Left lung (tissue), 10 donors: ENCODE results near the gene NMT1. TPM values are rescaled to one million over a fixed set of nuclear protein-coding genes. Genes with fewer than 3 reads are reported as not detected.

Experiments
- ATAC-seq: fragments of 200-7000 bp; cut with Tn5 transposase; one replicate; pipeline ENCODE4 v1.9.1; 2020; ENCODE audit warnings: moderate library complexity
- DNase-seq, 4 donors: peaks; one replicate each; pipeline ENCODE4 v3.0.0-alpha.2; 2013 to 2020
- H3K27ac ChIP-seq, 2 donors: fragments of 200-600 bp; sonication (generic) in 1 of 2; one replicate each; pipeline versions ENCODE4 v1.5.0 to v1.8.0; 2020 to 2021
- H3K27me3 ChIP-seq, 2 donors: fragments of 200-600 bp; sonication (generic) in 1 of 2; one replicate each; pipeline versions ENCODE4 v1.5.0 to v1.8.0; 2020 to 2021
- H3K36me3 ChIP-seq, 2 donors: fragments of 200-600 bp; sonication (generic) in 1 of 2; one replicate each; pipeline versions ENCODE4 v1.5.0 to v1.8.0; 2020 to 2021
- H3K4me1 ChIP-seq, 2 donors: fragments of 200-600 bp; one replicate each; pipeline ENCODE4 v1.8.0; 2021
- H3K4me3 ChIP-seq, 2 donors: fragments of 200-600 bp; sonication (generic) in 1 of 2; one replicate each; pipeline versions ENCODE4 v1.5.0 to v1.8.0; 2020 to 2021; ENCODE audit warnings: mild to moderate bottlenecking in 1 of 2
- H3K9me3 ChIP-seq, 2 donors: fragments of 200-600 bp; sonication (generic) in 1 of 2; one replicate each; pipeline versions ENCODE4 v1.5.0 to v1.8.0; 2020 to 2021
- CTCF ChIP-seq, 2 donors: fragments of 200-600 bp; sonication (generic) in 1 of 2; IDR thresholded peaks; one replicate each; pipeline versions ENCODE4 v1.5.0 to v1.8.0; 2021; ENCODE audit warnings: antibody characterized with exemption in 2 of 2
- intact Hi-C, 2 donors: fragments of 100-400 bp; cut with DNase I; formaldehyde crosslinking; loops; one replicate each; pipeline versions ENCODE4 v1.11.2 to v1.14.2; 2022
- polyA plus RNA-seq, 6 donors: library from polyadenylated mRNA; unstranded; fragments of 120-200 nt; gene quantifications; one replicate each; pipeline ENCODE4 v1.2.1, GENCODE V29; 2013; ENCODE audit not compliant: insufficient read length in 6 of 6
- total RNA-seq, 2 donors: library from RNA; stranded (reverse); fragmentation: NEBNext Ultra II Directional; extraction: Animal tissue kit (Norgen Biotek cat#: 25700); gene quantifications; one replicate each; pipeline ENCODE4 v1.2.1, GENCODE V29; 2021
- donor health status: DM: no; HTN: yes; CAD: no.
- donor health status: DM: no; HTN: no; CAD: no.

NMT1 gene
- total and polyA plus RNA-seq, 8 donors, result 59.8 to 129 (median 69.9) TPM

GRCh38 chr17:45137561-45138305 is 76.6 kb downstream of the NMT1 start:
- H3K4me1 ChIP-seq, result peaks cover 6 to 18% of the 10 kb centered on the region in 2 donors
- ATAC-seq (no peak), DNase-seq (peak in 1 of 4 donors; percentile 20)
- no peak overlapping the region for H3K27ac ChIP-seq
- no peak overlapping the region for H3K4me3 ChIP-seq
- intact Hi-C loops, result loop anchor here (5.0 to 10.0 kb wide), 2 partner anchors 57 to 60 kb away; no protein-coding TSS in a partner anchor
- no peaks in the 10 kb centered on the region for H3K27me3 ChIP-seq
- no peak for TF ChIP-seq CTCF (IDR thresholded peaks at IDR 0.05)
- H3K36me3 ChIP-seq, result no peaks in the 10 kb centered on the region
- no peaks in the 10 kb centered on the region for H3K9me3 ChIP-seq

GRCh38 chr17:45138911-45139532 is 77.9 kb downstream of the NMT1 start:
- ATAC-seq (no peak), DNase-seq (peak in 1 of 4 donors; percentile 66)
- Histone ChIP-seq H3K36me3 (no peaks in the 10 kb centered on the region), H3K9me3 (no peaks in the 10 kb centered on the region), H3K27ac (no peak overlapping the region), H3K4me3 (no peak overlapping the region), H3K4me1 (peaks cover 6 to 25% of the 10 kb centered on the region in 2 donors), H3K27me3 (no peaks in the 10 kb centered on the region)
- intact Hi-C loops, result loop anchor here (5.0 to 10.0 kb wide), 2 partner anchors 56 to 58 kb away; no protein-coding TSS in a partner anchor
- TF ChIP-seq CTCF (IDR thresholded peaks at IDR 0.05), result no peak

GRCh38 chr17:45139533-45139920 is 78.4 kb downstream of the NMT1 start:
- Histone ChIP-seq H3K4me3 (no peak overlapping the region), H3K9me3 (no peaks in the 10 kb centered on the region), H3K4me1 (peaks cover 7 to 30% of the 10 kb centered on the region in 2 donors), H3K36me3 (no peaks in the 10 kb centered on the region), H3K27ac (no peak overlapping the region), H3K27me3 (no peaks in the 10 kb centered on the region)
- intact Hi-C loops, result loop anchor here (5.0 to 10.0 kb wide), 2 partner anchors 55 to 58 kb away; no protein-coding TSS in a partner anchor
- ATAC-seq, result no peak
- DNase-seq, result peak in 1 of 4 donors; percentile 7
- no peak for TF ChIP-seq CTCF (IDR thresholded peaks at IDR 0.05)

- Histone ChIP-seq H3K4me1 (peaks cover 9 to 36% of the 10 kb centered on the region in 2 donors), H3K27ac (peak overlapping the region; percentile 80 to 92), H3K4me3 (no peak overlapping the region), H3K36me3 (no peaks in the 10 kb centered on the region), H3K9me3 (no peaks in the 10 kb centered on the region), H3K27me3 (no peaks in the 10 kb centered on the region)
- DNase-seq, result peak in 1 of 4 donors; percentile 41
- intact Hi-C loops, result no loop called here
- TF ChIP-seq CTCF (IDR thresholded peaks at IDR 0.05), result no peak
- no peak for ATAC-seq
Measured at GRCh38 chr17:45143094-45143670, 82.1 kb downstream of the NMT1 start.

- no peaks in the 10 kb centered on the region for H3K27me3 ChIP-seq
- H3K4me3 ChIP-seq, result peak overlapping the region; percentile 25 to 46
- intact Hi-C loops, result no loop called here
- ATAC-seq (peak; percentile 7), DNase-seq (peak; percentile 83 to 92 (median 86))
- no peak for TF ChIP-seq CTCF (IDR thresholded peaks at IDR 0.05)
- H3K9me3 ChIP-seq, result no peaks in the 10 kb centered on the region
- no peaks in the 10 kb centered on the region for H3K36me3 ChIP-seq
- H3K4me1 ChIP-seq, result peaks cover 9 to 36% of the 10 kb centered on the region in 2 donors
- H3K27ac ChIP-seq, result peak overlapping the region; percentile 80 to 92
Measured at GRCh38 chr17:45143767-45144198, 82.7 kb downstream of the NMT1 start.
